ENCODE data around the gene LMAN1L.

Gene LMAN1L

GRCh38 chr15:74837482-74838136 lies 25.0 kb downstream of the LMAN1L start:
- no peak for DNase-seq (ENCODE audit: low spot score)

GRCh38 chr15:74838137-74838516 lies 25.5 kb downstream of the LMAN1L start:
- no peak for DNase-seq (ENCODE audit: low spot score)

DNA sequence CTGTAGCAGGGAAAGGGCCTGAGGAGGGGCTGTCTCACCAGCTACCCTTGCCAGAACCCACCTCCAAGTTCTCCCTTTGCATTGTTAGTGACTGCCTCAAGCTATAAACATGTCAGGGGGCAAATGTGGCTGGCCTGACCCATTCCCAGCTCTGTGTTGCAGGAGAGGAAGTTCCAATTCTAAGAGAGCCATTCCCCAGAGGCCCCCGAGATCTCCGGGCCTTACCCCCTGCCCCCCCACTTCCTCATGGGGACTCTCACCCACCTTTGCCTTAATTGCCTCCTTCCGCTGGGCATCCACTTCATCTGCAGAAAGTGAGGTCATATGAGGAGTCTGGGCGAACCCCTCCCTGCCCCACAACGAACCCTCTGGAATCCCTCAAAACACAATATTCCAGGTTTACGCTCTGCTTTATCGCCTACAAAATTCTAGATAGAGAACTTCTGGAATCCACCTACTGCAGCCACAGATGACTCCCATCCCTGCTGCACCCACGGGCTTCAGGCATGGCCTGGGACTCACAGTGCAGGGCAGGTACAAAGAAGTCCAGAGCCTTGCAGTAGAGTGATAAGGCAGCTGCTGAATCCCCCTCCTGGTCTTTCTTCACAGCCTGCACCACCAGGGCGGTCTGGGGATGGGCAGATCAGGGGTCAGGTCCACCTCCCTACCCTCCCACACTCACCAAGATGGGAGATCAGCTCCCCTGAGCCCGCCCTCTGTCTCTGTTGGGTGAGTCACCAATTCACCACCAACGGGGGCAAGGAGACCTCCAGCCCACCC lies 26.3 kb downstream of the LMAN1L start:
- no peak for DNase-seq (ENCODE audit: low spot score)

DNA sequence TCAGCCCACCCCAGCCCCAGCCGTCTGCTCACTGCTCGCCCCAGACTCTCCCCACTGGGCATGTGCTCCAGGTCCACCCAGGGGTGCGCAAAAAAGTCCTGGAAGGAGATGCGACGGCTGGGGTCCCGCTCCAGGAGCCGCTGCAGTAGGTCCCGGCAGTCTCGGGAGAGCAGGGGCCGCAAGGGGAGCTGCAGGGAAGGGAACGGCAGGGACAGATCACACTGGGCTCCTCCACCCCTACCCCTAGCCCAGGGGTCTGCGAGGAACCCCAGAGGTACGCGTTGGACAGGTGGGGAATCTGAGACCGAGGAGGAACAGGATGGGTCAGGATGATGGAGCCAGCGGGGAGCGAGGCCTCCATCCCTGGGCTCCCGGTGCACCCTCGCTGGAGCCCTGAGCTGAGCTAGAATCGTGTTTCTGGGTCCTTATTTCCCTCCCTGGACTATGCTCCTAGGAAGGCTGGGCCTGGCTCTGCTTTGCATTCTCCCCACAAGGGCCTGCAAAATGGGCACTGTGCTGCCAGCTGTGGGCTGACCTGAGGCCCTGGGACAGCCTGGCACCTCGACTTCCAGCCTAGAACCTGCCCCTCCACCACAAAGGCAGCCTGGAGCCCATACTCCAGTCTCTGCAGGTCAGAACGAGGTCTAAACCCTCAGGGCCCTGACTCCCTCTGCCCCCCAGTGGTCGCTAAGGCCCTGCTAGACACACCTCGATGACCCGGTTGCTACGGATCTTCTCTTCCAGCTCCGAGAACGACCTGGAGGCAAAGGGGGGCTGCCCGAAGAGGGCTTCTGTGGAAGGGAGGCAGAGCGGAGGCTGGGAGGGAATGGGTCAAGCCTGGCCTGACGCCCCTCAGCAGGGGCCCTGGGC lies 27.1 kb downstream of the LMAN1L start:
- DNase-seq (ENCODE audit: low spot score) = no peak

- DNase-seq (ENCODE audit: low spot score) = no peak
These were observed 28.5 kb downstream of the LMAN1L start for GRCh38 chr15:74840851-74841775.

DNA sequence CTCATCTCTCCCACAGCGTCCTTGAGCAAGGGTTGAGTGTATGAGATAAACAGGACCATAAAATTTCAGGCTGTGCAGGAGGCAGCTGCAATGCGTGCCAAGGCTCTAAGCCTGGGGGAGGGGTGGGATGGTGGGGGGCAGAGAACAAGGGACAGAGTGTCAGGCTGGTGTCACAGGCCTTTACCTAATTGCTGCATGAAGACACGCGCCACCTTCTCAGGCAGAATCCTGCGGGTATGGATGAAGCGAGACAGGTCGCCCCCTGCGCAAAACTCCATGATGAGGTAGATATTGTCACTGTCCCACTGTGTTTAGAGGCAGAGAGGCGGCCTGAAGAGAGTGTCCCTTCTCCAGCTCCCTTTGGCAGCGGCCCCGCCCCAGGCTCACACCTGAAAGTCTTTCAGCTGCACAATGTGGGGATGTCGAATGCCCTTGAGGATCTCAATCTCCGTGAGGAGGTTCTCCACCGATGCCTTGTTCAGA lies 29.3 kb downstream of the LMAN1L start:
- no peak for DNase-seq (ENCODE audit: low spot score)

DNA sequence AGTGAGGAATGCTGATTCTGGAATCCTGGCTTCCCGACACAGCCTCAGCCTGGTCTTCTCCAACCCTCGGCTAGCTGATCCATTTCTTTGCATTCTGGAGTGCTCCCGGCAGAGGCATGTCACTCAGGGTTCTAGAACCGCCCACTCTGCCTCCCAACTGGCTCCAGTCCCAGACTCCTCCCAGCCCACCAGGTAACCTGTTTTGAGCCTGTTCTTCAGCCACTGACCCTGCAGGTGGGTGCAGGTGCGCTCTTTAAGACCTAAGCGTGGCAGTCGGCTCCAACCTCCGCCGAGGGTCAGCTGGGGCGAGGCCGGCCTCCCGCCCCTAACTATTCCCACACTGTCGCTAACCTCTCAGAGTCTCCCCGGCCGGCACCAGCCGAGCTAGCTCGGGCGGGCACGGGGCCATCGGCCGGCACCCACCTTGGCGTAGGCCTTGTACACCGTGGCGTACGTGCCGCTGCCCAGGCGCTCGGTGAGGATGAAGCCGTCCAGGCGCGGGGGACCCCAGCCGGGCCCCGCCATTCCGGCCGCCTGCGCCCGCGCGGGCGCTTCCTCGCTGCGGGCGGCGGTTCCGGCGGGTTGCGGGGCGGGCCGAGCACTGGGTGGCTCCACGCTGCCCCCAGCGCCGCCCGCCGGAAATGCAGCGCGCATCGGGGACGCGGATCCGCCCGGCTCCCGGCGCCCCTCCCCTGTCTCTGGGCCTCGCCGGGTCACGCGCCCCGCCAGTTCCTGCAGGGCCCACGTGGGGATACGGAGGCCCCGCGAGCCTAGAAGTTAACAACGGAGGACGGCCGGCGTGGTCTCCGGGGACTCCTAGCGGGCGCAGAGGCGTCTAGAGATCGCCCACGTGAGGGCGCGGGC lies 30.2 kb downstream of the LMAN1L start, which contains the start of gene ULK3:
ULK3 (minus strand) TSS at position 576 of the 864 bp plus-strand sequence; CDS start at position 525, 51 bp downstream.
- DNase-seq (ENCODE audit: low spot score) = peak; percentile 93

GRCh38 chr15:74843445-74843828 lies 30.8 kb downstream of the LMAN1L start:
- DNase-seq (ENCODE audit: low spot score) = no peak

DNA sequence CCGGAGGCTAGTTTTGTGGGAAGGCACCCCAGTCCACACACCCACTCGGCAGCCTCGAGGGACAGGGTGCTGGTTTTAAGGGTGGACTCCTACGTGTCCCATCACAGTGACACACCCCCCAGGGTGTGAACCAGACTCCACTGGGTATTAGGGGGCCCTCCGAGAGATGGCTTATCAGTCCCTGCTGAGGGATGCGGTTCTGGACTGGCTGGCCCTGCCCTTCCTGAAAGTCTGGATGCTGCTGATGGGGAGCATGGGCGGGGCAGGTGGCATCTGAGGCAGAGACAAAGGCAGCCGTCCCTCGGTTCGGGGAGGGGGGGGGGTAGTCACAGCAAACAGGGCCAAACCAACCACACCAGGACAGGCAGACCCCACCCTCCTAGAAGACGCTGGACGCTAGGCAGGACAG lies 31.3 kb downstream of the LMAN1L start:
- no peak for DNase-seq (ENCODE audit: low spot score)

- DNase-seq (ENCODE audit: low spot score) = no peak
These were observed 31.9 kb downstream of the LMAN1L start for GRCh38 chr15:74844319-74845207.

- DNase-seq (ENCODE audit: low spot score) = no peak
These were observed 32.6 kb downstream of the LMAN1L start for GRCh38 chr15:74845208-74845568.

DNA sequence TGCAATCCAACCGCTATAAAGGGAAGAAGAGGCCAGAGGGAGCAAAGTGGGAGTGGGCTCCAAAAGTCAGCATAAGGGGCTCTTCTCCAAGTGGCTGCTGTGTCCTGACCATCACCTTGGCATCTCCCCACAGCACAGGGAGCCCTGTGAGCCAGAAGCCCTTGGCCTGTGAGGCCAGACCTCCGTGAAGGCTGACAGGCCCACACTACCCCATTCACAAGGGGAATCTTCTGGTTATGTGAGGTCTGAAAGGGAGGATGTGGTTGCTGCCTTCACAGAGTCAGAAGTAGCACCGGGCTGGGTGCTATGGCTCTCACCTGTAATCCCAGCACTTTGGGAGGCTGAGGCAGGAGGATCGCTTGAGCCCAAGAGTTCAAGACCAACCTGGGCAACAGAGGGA lies 32.9 kb downstream of the LMAN1L start:
- no peak for DNase-seq (ENCODE audit: low spot score)

GRCh38 chr15:74847432-74847831 lies 34.8 kb downstream of the LMAN1L start:
- peak; percentile 54 for DNase-seq (ENCODE audit: low spot score)

GRCh38 chr15:74850393-74850792 lies 37.8 kb downstream of the LMAN1L start:
- DNase-seq (ENCODE audit: low spot score) = no peak

DNA sequence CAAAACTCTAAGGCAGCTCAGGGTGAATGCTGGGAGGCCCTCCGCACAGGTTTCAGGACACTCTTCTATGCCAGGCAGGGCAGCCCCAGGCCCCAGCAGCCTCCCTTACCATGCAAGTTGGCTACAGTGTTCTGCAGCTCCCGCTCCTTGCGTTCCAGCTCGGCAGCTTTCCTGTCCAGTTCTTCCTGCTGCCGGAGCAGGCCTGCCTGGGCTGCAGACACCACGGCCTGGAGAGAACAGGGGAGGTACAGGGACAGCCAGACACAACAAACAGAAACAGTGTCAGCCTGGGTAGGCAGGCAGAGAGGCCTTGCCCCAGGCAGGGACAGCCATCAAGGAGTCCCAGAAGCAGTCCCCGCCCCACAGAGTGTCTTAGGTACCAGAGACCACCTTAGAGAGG lies 39.3 kb downstream of the LMAN1L start:
- no peak for DNase-seq (ENCODE audit: low spot score)

- no peak for DNase-seq (ENCODE audit: low spot score)
These were observed 41.9 kb downstream of the LMAN1L start for GRCh38 chr15:74854453-74855022.

DNA sequence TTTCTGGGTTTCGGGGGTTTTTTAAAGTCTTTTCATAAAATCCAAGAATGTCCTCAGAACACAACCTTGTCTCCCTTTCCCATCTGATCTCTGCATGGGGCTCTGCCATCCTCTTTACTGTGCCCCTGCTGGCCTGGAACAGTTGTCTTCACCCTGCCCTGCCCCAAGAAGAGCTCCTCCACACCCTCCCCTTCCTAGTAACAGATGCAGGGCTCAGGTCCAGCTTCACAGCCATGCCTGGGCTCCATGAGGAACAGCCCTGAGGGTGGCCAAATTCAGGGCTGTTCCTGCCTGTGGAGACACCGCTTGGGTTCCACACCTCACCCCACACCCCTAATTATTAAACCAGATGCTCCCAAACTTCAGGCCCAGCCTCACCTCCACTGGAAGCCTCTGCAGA lies 43.2 kb downstream of the LMAN1L start:
- DNase-seq (ENCODE audit: low spot score) = no peak

DNA sequence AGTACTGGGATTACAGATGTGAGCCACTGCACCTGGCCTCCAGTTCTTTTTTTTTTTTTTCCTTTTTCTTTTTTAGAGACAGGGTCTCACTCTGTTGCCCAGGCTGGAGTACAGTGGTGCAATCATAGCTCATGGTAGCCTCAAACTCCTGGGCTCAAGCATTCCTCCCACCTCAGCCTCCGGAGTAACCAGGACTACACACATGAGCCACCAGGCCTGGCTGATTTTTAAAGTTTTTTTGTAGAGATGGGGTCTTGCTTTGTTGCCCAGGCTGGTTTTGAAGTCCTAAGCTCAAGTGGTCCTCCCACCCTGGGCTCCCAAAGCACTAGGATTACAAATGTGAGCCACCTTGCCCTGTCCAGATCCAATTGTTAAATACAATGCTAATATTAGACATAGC lies 43.9 kb downstream of the LMAN1L start:
- no peak for DNase-seq (ENCODE audit: low spot score)

GRCh38 chr15:74857082-74857655 lies 44.5 kb downstream of the LMAN1L start:
- no peak for DNase-seq (ENCODE audit: low spot score)
